Stimulated activated CD4-positive, alpha-beta T cell treated with anti-CD3 and anti-CD28 coated beads, TNF-alpha, amount 100 ng/mL, for 24 hours (primary cell): ENCODE data around the gene CHRNB2.
"Not testable (repeated sequence)": the region's sequence is repeated elsewhere in the genome, so short reads cannot be mapped to it uniquely, and the experiment has no call there.

Source experiments
- DNase-seq, 3 experiments: peaks; one replicate each; pipeline ENCODE4 v3.0.0-alpha.2; 2020; ENCODE audit warnings: low read depth in 3 of 3

Gene CHRNB2, protein sequence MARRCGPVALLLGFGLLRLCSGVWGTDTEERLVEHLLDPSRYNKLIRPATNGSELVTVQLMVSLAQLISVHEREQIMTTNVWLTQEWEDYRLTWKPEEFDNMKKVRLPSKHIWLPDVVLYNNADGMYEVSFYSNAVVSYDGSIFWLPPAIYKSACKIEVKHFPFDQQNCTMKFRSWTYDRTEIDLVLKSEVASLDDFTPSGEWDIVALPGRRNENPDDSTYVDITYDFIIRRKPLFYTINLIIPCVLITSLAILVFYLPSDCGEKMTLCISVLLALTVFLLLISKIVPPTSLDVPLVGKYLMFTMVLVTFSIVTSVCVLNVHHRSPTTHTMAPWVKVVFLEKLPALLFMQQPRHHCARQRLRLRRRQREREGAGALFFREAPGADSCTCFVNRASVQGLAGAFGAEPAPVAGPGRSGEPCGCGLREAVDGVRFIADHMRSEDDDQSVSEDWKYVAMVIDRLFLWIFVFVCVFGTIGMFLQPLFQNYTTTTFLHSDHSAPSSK

DNA sequence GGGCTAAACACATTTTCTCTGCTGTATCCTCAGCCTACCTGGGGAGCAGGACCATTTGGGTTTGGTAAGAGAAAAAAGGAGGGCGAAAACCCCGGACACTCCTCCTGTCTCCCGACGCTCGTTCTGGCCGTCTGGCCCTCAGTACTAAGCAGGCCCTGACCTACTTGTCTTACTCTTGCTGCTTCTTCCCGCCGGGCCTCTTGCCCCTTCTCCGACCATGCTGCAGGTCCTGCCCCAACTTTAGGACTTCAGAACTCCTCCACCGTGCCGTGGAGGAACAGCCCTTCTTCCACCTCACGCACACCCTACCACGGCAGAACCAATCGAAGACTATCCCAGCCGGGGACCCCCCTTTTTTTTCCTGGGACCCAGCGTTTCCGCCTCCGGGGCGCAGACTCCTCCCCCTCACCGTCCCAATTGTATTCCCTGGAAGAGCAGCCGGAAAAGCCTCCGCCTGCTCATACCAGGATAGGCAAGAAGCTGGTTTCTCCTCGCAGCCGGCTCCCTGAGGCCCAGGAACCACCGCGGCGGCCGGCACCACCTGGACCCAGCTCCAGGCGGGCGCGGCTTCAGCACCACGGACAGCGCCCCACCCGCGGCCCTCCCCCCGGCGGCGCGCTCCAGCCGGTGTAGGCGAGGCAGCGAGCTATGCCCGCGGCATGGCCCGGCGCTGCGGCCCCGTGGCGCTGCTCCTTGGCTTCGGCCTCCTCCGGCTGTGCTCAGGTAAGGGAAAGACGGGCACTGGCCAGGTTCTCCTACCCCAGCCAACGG, at the start of gene CHRNB2:
CHRNB2 (plus strand) TSS at position 393 of the 771 bp plus-strand sequence; CDS start at position 660, 267 bp downstream.
- peak; percentile 38 to 70 (median 59) for DNase-seq

DNA sequence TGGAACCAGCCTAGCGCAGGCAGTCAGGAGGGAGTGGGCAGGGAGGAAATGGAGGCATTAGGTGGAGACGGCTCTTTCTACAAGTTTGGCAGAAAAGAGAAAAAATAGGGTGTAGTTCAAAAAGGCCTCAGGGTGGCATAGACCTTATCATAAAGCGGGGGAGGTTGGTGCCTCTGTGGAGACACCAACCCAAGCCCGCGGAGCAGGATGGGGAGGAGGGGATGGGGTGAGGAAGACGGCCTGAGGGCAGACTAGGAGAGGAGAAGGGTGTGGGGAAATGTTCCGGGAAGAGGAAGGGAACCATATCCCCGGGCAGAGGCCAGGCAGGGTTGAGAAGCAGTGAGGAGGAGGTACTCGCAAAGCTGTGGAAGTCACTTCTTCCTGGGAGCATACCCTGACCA, 48.0 kb upstream of the CHRNB2 start:
- DNase-seq: no peak

DNA sequence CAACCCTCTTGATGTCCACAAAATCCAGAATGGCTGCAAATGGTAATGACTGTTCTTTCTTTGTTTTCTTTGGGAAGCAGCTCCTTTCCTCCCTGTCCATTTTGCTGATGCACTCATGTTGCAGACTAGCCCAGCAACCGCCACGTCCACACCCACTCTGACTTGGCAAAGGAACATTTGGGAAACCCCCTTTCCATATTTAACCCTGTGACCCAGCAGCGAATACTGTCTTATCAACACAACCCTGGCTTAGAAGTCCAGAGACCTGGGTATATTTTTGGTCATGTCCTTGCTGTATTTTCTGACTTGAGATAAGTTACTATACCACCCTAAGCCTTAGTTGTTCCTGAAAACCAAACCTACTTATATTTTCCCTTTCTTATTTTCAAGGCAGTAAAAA, 47.2 kb upstream of the CHRNB2 start:
- DNase-seq: no peak

DNA sequence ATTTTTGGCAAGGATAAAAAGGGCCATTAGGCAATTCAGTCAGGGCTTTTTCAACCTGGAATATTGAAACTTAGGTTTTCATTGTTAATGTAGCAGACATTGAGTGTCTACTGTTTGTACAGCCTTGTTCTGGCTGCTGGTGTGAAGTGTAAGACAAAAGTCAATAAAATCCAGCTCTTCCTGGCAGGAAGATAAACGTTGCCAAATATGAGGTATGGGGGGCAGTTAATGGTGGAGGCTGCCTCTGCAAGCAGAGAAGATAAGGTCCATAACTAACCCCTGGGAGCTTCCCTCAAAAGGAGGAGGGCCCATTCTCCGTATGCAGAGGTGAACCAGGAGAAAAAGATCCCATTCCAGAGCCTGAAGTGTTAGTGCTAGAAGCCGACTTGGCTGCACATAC, 45.9 kb upstream of the CHRNB2 start:
- DNase-seq: no peak

DNA sequence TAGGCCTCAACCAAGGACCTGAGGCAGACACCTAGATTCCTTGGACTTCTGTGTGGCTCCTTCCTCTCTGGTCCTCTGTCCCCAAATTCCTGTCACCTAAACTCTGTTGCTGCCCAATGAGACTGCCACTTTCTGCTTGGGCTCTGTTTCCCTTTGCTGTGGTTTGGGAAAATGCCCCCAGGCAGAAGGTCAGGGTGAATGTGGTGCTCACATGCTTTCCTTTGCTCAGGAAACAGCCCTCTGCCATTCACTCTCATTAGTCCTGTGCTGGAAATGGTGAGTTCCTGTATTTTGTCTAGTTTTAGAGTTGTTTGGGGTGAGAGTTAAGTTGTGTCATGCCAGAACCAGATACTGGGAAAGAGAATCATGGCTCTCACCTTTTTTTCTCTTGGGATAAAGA, 42.7 kb upstream of the CHRNB2 start:
- no peak for DNase-seq

DNA sequence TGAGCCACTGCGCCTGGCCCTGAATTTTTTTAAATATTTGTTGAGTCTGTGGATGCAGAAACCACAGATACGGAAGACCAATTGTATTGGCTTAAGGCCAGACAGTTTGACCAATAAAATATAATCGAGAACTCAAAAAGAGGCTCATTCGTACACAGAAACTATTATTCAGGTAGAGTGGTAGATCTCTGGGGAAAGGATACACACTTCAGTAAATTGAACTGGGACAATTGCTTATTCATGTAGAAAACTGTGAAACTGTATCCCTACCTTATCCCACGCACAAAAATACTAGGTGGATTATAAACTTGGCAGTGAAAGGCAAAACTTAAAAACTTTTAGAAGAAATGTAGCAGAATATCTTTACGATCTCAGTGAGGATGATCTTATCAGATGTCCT, 40.4 kb upstream of the CHRNB2 start:
- DNase-seq: no peak

DNA sequence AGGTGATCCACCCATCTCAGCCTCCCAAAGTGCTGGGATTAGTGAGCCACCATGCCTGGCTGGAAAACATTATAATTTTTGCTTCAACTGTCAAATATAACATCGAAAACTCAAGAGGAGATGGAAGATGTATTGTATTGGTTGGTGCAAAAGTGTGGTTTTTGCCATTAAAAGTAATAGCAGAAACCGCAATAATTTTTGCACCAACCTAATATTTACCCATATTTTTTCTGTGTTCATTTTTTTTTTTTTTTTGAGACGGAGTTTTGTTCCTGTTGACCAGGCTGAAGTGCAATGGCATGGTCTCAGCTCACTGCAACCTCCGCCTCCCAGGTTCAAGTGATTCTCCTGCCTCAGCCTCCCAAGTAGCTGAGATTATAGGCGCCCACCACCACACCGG, 38.3 kb upstream of the CHRNB2 start:
- no peak for DNase-seq

DNA sequence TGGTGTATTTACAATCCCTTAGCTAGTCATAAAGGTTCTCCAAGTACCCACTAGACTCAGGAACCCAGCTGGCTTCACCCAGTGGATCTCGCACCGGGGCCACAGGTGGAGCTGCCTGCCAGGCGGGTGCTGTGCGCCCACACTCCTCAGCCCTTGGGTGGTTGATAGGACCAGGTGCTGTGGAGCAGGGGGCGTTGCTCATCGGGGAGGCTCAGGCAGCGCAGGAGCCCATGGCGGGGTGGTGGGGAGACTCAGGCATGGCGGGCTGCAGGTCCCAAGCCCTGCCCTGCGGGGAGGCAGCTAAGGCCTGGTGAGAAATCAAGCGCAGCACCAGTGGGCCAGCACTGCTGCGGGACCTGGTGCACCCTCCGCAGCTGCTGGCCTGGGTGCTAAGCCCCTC, 35.6 kb upstream of the CHRNB2 start:
- not testable (repeated sequence) for DNase-seq

DNA sequence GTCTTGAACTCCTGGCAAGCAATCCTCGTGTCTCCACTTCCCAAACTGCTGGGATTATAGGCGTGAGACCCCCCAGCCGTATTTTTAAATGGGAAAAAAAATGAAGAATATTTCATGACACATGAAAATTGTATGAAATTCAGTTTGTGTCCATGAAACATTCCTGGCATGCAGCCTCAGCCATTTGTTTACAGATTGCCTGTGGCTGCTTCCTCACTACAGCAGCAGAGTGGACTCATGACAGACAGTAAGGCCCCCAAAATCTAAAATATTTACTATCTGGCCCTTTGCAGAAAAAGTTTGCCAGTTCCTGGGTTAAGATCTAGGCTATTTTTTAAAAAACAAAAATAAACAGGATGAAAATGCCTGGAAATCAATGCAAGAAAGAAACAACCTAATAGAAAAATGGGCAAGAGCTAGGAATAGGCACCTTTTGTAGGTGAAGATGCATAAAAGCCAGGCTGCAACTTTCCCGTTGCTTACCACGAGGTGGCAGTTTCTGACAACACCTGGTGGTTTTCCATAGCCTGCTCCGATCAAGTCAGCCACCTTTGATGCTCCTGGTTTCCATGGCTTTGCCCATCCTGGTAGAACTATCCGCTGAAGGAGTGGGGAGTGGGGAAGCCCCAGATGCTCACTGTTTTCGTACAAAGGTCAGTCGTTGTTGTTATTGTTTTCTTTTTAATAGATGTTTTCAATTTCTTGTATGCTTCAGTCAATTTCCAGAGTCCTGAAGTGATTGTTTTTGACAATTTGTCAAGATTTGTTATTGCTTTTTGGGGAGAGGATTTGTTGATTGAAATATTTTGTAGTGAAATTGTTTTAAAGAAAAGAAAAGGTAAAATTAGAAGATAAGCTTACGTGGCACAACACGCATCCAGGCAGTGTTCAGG, 33.4 kb upstream of the CHRNB2 start:
- DNase-seq: no peak

DNA sequence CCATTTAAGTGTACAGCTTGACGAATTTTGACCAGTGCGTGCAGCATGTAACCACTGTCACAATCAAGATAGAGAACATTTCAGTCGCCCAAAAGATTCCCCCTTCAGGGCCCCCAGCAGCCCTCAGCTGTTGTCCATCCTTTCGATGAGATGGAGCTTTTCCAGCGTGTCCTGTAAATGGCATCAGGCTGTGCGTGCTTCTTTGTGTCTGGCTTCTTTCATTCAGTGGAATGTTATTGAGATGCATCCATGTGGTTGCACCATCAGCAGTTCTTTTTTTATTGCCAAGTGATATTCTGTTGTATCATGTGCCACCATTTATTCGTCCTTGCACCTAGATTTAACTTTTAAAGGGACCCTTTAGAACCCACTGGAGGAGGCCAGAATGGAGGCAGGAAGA, 31.0 kb upstream of the CHRNB2 start:
- DNase-seq: no peak

DNA sequence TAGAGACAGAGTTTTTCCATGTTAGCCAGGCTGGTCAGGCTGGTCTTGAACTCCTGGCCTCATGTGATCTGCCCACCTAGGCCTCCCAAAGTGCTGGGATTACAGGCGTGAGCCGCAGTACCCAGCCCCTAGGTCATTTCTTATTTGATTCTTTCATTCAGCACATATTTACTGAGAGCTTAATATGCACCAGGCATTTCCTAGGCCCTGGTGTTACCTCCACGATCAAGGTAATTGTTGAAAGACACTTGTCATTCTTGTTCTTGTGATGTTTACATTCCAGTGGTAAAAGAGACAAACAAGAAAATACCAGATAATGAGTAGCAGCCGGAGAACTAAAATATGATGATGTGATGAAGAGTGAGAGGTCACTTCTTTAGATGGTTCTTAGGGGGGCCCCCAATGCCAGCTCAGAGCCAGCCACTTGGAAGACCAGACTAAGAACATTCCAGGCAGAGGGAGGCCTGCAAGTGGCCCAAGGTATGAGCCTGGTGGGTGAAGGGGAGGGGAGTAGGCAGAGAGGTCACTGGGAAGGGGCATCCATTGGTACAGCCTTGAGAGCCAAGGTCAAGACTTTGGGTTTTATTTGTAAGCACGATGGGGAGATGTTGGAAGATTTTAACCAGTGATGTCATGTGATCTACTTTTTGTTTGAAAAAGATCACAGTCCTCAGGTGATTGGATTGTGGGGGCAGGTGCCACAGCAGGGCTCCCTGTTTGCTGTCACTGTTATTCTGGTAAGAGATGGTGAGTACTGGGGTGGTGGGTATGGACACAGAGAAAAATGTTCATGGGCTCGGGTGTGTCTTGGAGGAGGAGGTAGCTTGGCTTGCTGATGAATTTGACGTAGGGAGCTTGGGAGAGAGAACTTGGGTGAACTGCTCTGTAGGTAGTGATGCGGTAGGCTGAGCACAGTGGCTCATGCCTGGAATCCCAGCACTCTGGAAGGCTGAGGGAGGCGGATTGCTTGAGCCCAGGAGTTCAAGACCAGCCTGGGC, 27.8 kb upstream of the CHRNB2 start:
- DNase-seq: no peak

DNA sequence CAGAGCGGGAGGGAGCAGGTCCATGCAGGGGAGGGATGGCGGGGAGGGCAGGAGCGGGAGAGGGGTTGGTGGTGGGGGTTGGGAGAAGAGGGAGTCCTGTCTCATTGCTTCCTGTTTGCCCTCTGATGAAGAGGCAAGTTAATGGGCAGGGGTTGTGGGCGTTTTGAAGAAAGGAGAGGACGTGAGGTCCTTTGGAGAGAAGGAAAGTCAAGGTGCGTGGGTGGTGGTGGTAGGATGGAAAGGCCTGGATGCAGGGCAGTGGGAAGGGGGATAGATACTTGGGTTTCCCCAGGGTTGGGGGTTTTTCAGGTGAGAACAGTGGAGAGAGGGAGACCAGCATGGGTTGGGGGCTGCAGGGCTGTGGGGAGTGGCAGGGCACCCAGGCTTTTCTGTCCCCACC, 26.3 kb upstream of the CHRNB2 start:
- DNase-seq: no peak

DNA sequence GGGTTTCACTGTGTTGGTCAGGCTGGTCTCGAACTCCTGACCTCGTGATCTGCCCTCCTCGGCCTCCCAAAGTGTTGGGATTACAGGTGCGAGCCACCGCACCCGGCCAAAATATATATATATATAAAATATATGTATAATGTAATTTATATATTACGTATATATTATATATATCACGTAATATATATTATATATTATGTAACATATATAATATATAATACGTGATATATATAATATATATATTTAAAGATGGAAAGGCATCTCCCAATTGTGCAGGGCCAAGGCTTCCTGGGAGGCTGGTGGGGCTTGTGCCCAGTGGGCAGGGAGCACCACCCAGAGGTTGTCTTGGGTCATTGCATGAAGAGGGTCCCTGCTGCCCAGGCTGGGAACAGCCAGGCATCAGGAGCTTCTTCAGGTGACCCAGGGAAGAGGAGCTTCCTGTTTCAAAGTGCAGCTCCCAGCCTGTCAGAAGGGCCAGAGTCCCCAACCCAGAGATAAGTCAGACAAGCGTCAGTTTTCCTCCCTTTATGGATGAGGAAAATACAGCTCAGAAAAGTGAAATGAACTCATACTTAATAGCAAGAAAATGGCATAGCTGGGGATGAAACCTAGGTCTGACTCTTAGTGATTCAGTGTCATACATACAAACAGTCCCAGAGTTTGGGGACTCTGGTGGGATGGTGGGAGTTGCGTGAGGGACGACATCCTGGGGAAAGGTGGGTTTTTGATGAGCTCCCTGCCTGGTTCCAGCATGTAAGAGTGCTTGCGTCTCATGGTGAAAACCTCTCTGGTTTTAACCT, 21.1 kb upstream of the CHRNB2 start:
- peak in 1 of 3 experiments; percentile 58 for DNase-seq

DNA sequence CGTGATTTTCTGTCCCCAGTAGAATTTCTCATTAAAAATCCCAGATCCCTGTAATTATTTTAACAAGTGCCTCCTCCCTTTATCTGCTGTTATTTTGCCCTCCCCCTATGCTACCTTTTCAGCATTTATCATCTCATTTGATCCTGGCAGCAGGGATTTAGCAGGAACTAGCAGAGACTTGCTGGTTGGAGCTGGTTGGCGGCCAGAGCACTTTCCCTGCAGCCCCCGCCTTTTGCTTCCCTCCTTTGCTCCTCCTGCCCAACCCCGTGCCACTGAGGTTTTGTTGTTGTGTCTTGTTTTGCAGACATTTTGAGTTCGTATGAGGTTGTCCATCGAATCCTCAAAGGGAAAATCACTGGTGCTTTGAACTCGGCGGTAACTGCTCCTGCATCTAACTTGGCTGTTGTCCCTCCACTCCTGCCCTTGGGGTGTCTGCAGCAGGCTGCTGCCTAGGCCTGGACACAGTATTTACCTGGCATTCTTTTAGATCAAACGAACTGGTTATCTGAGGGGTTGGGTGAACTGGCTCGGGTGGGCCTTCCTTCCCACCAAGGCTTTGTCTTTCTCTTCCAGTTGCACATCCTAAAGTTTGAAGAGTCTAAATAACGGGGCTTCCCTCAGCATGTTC, 20.4 kb upstream of the CHRNB2 start:
- DNase-seq: no peak

DNA sequence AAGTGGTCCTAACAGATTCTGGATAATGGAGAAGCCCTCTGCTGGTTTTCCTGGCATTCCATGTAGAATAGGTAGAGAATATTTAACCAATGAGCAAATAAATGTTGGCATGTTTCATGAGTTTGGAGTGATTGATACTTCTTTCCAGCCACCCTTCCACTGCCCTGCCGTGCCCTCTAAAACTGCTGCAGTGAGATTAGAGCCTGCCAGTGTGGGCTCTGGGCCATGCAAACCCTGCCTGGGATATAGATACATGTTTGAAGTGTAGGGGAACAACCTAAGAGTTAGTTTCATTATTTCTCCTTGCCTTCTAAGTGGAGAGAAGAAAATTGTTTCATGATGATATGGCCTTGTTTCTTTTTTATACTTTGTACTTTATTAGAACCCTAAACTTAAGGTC, 19.6 kb upstream of the CHRNB2 start:
- DNase-seq: no peak

DNA sequence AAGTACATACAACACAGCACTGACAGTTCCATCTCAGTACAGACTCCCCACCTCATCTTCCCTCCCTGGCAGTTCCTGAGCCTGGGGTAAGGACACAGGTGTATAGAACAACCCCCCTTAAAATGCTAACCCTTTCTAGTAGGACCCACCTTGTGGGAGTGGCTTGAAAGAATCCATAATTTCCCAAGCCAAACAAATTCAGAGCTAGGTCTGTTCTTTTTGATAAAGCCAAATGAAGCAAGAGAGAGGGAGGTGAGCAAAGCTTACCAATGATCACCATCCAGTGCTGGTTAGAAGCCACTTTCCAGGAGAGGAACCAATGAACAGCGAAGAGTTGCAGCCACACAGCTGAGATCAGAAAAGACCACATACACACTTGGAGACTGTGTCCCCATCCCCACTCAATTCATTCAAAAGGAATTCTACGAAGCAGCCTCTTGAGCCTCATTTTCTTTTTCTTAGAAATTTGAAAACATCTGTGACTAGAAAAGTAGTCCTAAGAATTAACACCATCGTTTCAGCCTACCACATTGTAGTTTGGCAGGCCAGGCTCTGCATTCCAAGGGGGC, 18.3 kb upstream of the CHRNB2 start:
- no peak for DNase-seq

DNA sequence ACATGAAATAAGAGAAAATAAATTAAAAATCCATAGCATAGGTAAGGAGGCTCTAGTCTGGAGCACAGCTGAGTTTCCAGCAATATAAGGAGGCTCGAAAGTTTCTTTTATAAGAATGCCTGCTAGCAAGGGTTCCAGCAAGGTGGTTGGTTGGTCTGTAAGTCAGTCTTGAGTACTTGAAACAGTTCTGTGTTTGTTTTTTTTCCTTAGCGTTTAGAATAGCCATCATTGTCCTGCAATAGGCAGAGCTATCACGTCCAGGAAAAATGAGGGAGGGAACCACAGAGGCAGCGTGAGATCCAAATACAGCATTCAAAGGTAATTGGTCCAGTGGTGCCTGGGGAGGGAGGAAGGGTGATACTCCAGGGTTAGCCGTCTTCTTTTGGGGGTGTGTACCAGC, 17.5 kb upstream of the CHRNB2 start:
- DNase-seq: no peak

DNA sequence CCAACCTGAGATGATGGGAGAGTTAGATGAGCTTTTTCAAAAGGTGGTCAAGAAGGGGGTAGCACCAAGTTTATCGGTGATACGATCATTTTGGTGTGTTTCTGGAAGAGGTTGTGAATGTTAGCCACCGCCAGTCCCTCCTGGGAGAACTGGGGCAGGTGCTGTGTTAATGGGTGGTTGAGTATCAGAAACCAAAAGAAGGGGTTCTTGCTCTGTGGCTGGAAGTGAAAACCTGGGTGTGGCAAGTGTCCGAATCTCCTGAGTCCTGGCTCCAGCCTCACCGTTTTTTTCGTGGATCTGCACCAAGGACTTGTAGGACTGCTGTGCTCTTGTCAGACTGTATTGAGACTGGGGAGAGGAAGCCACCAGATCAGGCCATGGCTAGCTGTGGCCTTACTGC, 16.9 kb upstream of the CHRNB2 start:
- no peak for DNase-seq

DNA sequence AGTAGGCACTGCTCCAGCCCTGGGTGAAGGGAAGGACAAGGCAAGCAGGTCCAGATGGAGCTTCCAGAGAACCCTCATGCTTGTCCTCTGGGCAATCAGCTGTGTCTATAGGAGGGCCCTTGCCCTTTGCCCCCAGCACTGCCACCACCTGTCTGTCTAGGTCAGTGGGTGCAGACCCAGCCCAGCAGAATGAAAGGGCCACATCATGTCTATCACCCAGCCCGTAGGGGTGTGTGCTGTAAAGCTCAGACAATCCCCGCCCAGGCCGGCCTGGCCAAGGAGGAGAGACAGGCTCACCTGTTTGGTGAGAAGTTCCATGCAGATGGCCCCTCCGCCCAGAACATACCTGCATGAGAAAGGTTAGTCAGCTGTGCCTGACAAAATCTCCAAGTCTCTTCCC, 16.1 kb upstream of the CHRNB2 start:
- no peak for DNase-seq
